Measurements from ENCODE around the gene CIDEC. TPM values are rescaled to one million over a fixed set of nuclear protein-coding genes. Genes with fewer than 3 reads are reported as not detected.

CIDEC gene
- total and polyA plus RNA-seq, 12 donors, result 0.27 to 25.3 (median 4.7) TPM; not detected in 1

- peak; percentile 86 to 91 (median 88) for ATAC-seq
Measured at GRCh38 chr3:9862391-9863057, 17.5 kb downstream of the CIDEC start.

GRCh38 chr3:9861626-9862130, 18.4 kb downstream of the CIDEC start:
- Histone ChIP-seq H3K4me1 (peaks cover 3 to 29% (median 9%) of the 10 kb centered on the region in 9 donors), H3K9me3 (no peaks in the 10 kb centered on the region), H3K4me3 (no peak overlapping the region), H3K27ac (no peak overlapping the region), H3K36me3 (no peaks in the 10 kb centered on the region), H3K27me3 (no peaks in the 10 kb centered on the region)
- 89 to 93% methylated on average over 5 of the region's 5 CpGs for WGBS, 2 donors
- intact Hi-C loops (cut with DNase I), result loop anchor here in 1 of 10 donors (5.0 kb wide), 1 partner anchor 56 kb away; the partner anchor contains the start of gene IL17RC
- DNase-seq, result no peak
- TF ChIP-seq, protein P1, sequence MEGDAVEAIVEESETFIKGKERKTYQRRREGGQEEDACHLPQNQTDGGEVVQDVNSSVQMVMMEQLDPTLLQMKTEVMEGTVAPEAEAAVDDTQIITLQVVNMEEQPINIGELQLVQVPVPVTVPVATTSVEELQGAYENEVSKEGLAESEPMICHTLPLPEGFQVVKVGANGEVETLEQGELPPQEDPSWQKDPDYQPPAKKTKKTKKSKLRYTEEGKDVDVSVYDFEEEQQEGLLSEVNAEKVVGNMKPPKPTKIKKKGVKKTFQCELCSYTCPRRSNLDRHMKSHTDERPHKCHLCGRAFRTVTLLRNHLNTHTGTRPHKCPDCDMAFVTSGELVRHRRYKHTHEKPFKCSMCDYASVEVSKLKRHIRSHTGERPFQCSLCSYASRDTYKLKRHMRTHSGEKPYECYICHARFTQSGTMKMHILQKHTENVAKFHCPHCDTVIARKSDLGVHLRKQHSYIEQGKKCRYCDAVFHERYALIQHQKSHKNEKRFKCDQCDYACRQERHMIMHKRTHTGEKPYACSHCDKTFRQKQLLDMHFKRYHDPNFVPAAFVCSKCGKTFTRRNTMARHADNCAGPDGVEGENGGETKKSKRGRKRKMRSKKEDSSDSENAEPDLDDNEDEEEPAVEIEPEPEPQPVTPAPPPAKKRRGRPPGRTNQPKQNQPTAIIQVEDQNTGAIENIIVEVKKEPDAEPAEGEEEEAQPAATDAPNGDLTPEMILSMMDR (IDR thresholded peaks at IDR 0.05), result no peak
- ATAC-seq, result no peak

More at GRCh38 chr3:9862391-9863057, 17.5 kb downstream of the CIDEC start:
- DNase-seq, result peak; percentile 44 to 77
- peaks cover 3 to 29% (median 9%) of the 10 kb centered on the region in 9 donors for H3K4me1 ChIP-seq
- peak overlapping the region in 9 of 10 donors; percentile 22 to 63 (median 53) for H3K4me3 ChIP-seq
- no peaks in the 10 kb centered on the region for H3K9me3 ChIP-seq
- TF ChIP-seq, protein P1 (IDR thresholded peaks at IDR 0.05), result peak in 7 of 9 donors; percentile 43 to 70 (median 51)
- no peaks in the 10 kb centered on the region for H3K27me3 ChIP-seq
- 12 to 20% methylated on average over 37 to 45 of the region's 45 CpGs for WGBS, 2 donors
- intact Hi-C loops (cut with DNase I), result loop anchor here in 1 of 10 donors (5.0 kb wide), 1 partner anchor 55 kb away; the partner anchor contains the start of gene IL17RC
- peak overlapping the region in 7 of 10 donors; percentile 28 to 54 (median 38) for H3K27ac ChIP-seq
- H3K36me3 ChIP-seq, result no peaks in the 10 kb centered on the region

DNA sequence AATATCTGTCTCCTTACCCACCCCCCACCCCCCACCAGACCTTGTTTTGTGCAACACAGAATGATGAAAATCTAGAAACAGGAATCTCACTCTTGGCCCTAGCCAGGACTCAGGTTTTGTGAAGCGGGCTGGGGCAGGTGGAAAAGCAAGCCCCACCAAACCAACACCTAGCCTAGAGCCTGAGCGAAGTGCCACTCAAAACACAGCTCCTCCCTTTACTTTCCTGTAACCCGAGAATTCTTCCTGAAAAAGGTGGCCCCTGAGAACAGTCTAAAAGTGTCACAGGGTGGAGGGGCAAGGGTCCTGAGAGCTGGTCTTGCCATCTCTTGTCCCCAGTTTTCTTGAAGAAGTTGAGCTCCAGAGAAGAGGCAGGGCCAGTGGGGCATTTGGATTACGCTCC, 18.9 kb downstream of the CIDEC start:
- H3K27me3 ChIP-seq, result no peaks in the 10 kb centered on the region
- ATAC-seq (no peak), DNase-seq (no peak)
- peaks cover 3 to 29% (median 9%) of the 10 kb centered on the region in 9 donors for H3K4me1 ChIP-seq
- H3K4me3 ChIP-seq, result no peak overlapping the region
- no peaks in the 10 kb centered on the region for H3K36me3 ChIP-seq
- H3K9me3 ChIP-seq, result no peaks in the 10 kb centered on the region
- TF ChIP-seq, protein P1 (IDR thresholded peaks at IDR 0.05), result no peak
- WGBS, 2 donors, result 91 to 95% methylated on average over 4 of the region's 4 CpGs
- intact Hi-C loops (cut with DNase I), result loop anchor here in 1 of 10 donors (5.0 kb wide), 1 partner anchor 56 kb away; the partner anchor contains the start of gene IL17RC
- no peak overlapping the region for H3K27ac ChIP-seq

DNA sequence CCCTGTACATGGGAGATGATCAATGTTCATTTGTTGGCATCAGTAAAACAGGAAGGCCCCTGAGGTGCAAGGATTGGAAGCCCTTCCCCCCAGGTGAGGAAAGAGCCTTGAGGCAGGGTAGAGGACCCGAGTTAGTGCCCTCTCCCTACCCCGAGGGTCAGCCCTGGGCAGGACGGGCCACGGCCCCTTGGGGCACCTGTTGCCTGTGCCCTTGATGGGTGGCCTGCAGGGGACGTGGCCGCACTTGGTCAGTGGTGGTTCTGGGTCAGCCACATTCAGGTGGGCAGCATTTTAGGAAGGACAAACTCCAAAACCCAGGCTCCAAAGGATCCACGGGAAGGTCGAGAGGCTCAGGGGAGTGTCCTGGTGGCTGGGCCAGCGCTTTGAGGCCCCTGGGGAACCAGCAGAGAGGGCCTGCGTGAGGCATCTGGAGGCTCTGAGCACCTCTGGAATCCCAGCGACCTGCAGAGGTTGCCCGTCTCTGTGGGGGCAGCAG, 20.5 kb downstream of the CIDEC start:
- DNase-seq (no peak), ATAC-seq (no peak)
- H3K27ac ChIP-seq, result no peak overlapping the region
- peaks cover 0 to 4% (median 0%) of the 10 kb centered on the region in 7 donors for H3K27me3 ChIP-seq
- 90 to 91% methylated on average over 12 of the region's 12 CpGs for WGBS, 2 donors
- TF ChIP-seq, protein P1 (IDR thresholded peaks at IDR 0.05), result no peak
- no peak overlapping the region for H3K4me3 ChIP-seq
- H3K4me1 ChIP-seq, result peaks cover under 1 to 22% (median 9%) of the 10 kb centered on the region in 9 donors
- intact Hi-C loops (cut with DNase I), result loop anchor here in 1 of 10 donors (5.0 kb wide), 1 partner anchor 58 kb away; the partner anchor contains the start of gene IL17RC
- H3K36me3 ChIP-seq, result no peaks in the 10 kb centered on the region
- no peaks in the 10 kb centered on the region for H3K9me3 ChIP-seq
